NCI-H345 treated with DMSO at 0.1 percent for 48 hours (cell line): ENCODE results near the gene RAB18.
A peak's percentile ranks its signal among the peaks of the same experiment; 100 is the strongest.
"Not testable (repeated sequence)": the region's sequence is repeated elsewhere in the genome, so short reads cannot be mapped to it uniquely, and the experiment has no call there.

Source experiments
- DNase-seq: peaks from one replicate; lab custom pipeline; 2025; ENCODE audit not compliant: unreplicated experiment; lab: John Stamatoyannopoulos, UW

The RAB18 gene

GRCh38 chr10:27504007-27504807, at the start of gene RAB18:
Gene RAB18 (plus strand): TSS chr10:27504304. CDS start chr10:27504370, 66 bp downstream.
- DNase-seq = peak; percentile 86

GRCh38 chr10:27454837-27455236, 49.3 kb upstream of the RAB18 start:
- no peak for DNase-seq

- DNase-seq = peak; percentile 1
Measured at GRCh38 chr10:27457261-27457945, 46.7 kb upstream of the RAB18 start.

GRCh38 chr10:27457966-27458365, 46.1 kb upstream of the RAB18 start:
- DNase-seq = no peak

GRCh38 chr10:27461312-27461711, 42.8 kb upstream of the RAB18 start:
- no peak for DNase-seq

GRCh38 chr10:27463961-27464360, 40.1 kb upstream of the RAB18 start:
- DNase-seq = no peak

- DNase-seq = no peak
Measured at GRCh38 chr10:27464993-27465392, 39.1 kb upstream of the RAB18 start.

- DNase-seq = not testable (repeated sequence)
Measured at GRCh38 chr10:27465596-27465995, 38.5 kb upstream of the RAB18 start.

- no peak for DNase-seq
Measured at GRCh38 chr10:27470885-27471284, 33.2 kb upstream of the RAB18 start.

- DNase-seq = no peak
Measured at GRCh38 chr10:27474741-27475140, 29.4 kb upstream of the RAB18 start.

- DNase-seq = no peak
Measured at GRCh38 chr10:27479016-27479415, 25.1 kb upstream of the RAB18 start.

GRCh38 chr10:27481486-27481885, 22.6 kb upstream of the RAB18 start:
- DNase-seq = no peak

GRCh38 chr10:27482984-27483956, 20.8 kb upstream of the RAB18 start:
- DNase-seq = no peak

- DNase-seq = no peak
Measured at GRCh38 chr10:27485368-27485767, 18.7 kb upstream of the RAB18 start.

GRCh38 chr10:27485986-27486385, 18.1 kb upstream of the RAB18 start:
- DNase-seq = no peak

GRCh38 chr10:27490807-27491206, 13.3 kb upstream of the RAB18 start:
- no peak for DNase-seq

GRCh38 chr10:27494116-27494805, 9.8 kb upstream of the RAB18 start:
- no peak for DNase-seq

GRCh38 chr10:27496137-27496536, 8.0 kb upstream of the RAB18 start:
- DNase-seq = no peak

- DNase-seq = no peak
Measured at GRCh38 chr10:27500096-27500495, 4.0 kb upstream of the RAB18 start.

- no peak for DNase-seq
Measured at GRCh38 chr10:27500886-27501285, 3.2 kb upstream of the RAB18 start.
